ENCODE data around the gene PNPLA8.

DNA sequence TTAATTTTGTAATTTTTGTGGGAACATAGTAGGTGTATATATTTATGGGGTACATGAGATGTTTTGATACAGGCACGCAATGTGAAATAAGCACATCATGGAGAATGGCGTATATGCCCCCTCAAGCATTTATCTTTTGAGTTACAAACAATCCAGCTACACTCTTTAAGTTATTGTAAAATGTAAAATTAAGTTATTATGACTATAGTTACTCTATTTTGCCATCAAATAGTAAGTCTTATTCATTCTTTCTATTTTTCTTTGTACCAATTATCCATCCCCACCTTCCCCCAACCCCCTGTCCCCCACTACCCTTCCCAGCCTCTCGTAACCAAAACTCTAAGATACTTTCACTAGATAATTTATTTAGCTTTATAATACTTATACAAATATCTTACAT, 7.8 kb upstream of the PNPLA8 start:
- TF ChIP-seq, protein P1, sequence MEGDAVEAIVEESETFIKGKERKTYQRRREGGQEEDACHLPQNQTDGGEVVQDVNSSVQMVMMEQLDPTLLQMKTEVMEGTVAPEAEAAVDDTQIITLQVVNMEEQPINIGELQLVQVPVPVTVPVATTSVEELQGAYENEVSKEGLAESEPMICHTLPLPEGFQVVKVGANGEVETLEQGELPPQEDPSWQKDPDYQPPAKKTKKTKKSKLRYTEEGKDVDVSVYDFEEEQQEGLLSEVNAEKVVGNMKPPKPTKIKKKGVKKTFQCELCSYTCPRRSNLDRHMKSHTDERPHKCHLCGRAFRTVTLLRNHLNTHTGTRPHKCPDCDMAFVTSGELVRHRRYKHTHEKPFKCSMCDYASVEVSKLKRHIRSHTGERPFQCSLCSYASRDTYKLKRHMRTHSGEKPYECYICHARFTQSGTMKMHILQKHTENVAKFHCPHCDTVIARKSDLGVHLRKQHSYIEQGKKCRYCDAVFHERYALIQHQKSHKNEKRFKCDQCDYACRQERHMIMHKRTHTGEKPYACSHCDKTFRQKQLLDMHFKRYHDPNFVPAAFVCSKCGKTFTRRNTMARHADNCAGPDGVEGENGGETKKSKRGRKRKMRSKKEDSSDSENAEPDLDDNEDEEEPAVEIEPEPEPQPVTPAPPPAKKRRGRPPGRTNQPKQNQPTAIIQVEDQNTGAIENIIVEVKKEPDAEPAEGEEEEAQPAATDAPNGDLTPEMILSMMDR (tag by site-specific recombination; IDR thresholded peaks at IDR 0.05) = no peak
- TF ChIP-seq TRIM28 (IDR thresholded peaks at IDR 0.05; ENCODE audit: borderline replicate concordance, low read length) = no peak

All from HEK293 (cell line).